Trophoblast cell (in vitro differentiated cells and primary cell): ENCODE results near the gene PCSK6.

Experiments
- DNase-seq, 2 donors: peaks; one replicate each; pipeline ENCODE4 v3.0.0-alpha.2; 2016
- H2AFZ ChIP-seq: 2 replicates; pipeline ENCODE4 v1.6.1; 2013; ENCODE audit warnings: low read length, moderate library complexity, mild to moderate bottlenecking; ENCODE audit not compliant: insufficient read depth, poor library complexity
- H2AK5ac ChIP-seq: 2 replicates; pipeline ENCODE4 v1.6.1; 2013; ENCODE audit warnings: mild to moderate bottlenecking, low read length
- H2BK120ac ChIP-seq: 2 replicates; pipeline ENCODE4 v1.6.1; 2013; ENCODE audit warnings: low read length, mild to moderate bottlenecking, moderate library complexity; ENCODE audit not compliant: insufficient read depth, poor library complexity
- H2BK12ac ChIP-seq: 2 replicates; pipeline ENCODE4 v1.6.1; 2013; ENCODE audit warnings: mild to moderate bottlenecking, low read length, moderate library complexity
- H2BK5ac ChIP-seq: 2 replicates; pipeline ENCODE4 v1.6.1; 2013; ENCODE audit warnings: low read length, low read depth, moderate library complexity, mild to moderate bottlenecking; ENCODE audit not compliant: poor library complexity
- H3K14ac ChIP-seq: 2 replicates; pipeline ENCODE4 v1.6.1; 2013; ENCODE audit warnings: mild to moderate bottlenecking, low read length
- H3K18ac ChIP-seq: 2 replicates; pipeline ENCODE4 v1.6.1; 2013; ENCODE audit warnings: mild to moderate bottlenecking, low read length
- H3K23ac ChIP-seq: 2 replicates; pipeline ENCODE4 v1.6.1; 2013; ENCODE audit warnings: low read length
- H3K27ac ChIP-seq: 2 replicates; pipeline ENCODE4 v1.5.1; 2013; ENCODE audit warnings: low read depth, mild to moderate bottlenecking, inconsistent platforms, low read length, moderate library complexity
- H3K27me3 ChIP-seq: 2 replicates; pipeline ENCODE4 v1.6.1; 2013; ENCODE audit warnings: inconsistent platforms, mild to moderate bottlenecking, low read length, moderate library complexity; ENCODE audit not compliant: insufficient read depth
- H3K36me3 ChIP-seq, 2 experiments: 1 replicate in 1 of 2; 2 replicates in 1 of 2; pipeline ENCODE4 v1.6.1; 2013; ENCODE audit warnings: low read length in 2 of 2, mild to moderate bottlenecking in 2 of 2, moderate library complexity in 1 of 2; ENCODE audit not compliant: insufficient read depth in 2 of 2, control insufficient read depth in 1 of 2
- H3K4ac ChIP-seq: 2 replicates; pipeline ENCODE4 v1.6.1; 2013; ENCODE audit warnings: low read depth, mild to moderate bottlenecking, low read length, moderate library complexity
- H3K4me1 ChIP-seq, 2 experiments: 1 replicate in 1 of 2; 2 replicates in 1 of 2; pipeline ENCODE4 v1.6.1; 2013; ENCODE audit warnings: low read length in 2 of 2, mild to moderate bottlenecking in 2 of 2, moderate library complexity in 1 of 2; ENCODE audit not compliant: insufficient read depth in 2 of 2, control insufficient read depth in 1 of 2
- H3K4me2 ChIP-seq: 2 replicates; pipeline ENCODE4 v1.6.1; 2013; ENCODE audit warnings: inconsistent platforms, mild to moderate bottlenecking, low read length, moderate library complexity
- H3K4me3 ChIP-seq: 2 replicates; pipeline ENCODE4 v1.5.1; 2013; ENCODE audit warnings: mild to moderate bottlenecking, low read depth, low read length, inconsistent platforms
- H3K79me1 ChIP-seq: one replicate; pipeline ENCODE4 v1.6.1; 2013; ENCODE audit warnings: low read length
- H3K79me2 ChIP-seq: 2 replicates; pipeline ENCODE4 v1.6.1; 2013; ENCODE audit warnings: low read length, mild to moderate bottlenecking; ENCODE audit not compliant: control insufficient read depth, insufficient read depth, poor library complexity
- H3K9ac ChIP-seq: 2 replicates; pipeline ENCODE4 v1.6.1; 2013; ENCODE audit warnings: mild to moderate bottlenecking, low read length
- H3K9me3 ChIP-seq: 2 replicates; pipeline ENCODE4 v1.6.1; 2013; ENCODE audit warnings: low read depth, mild to moderate bottlenecking, control low read depth, inconsistent platforms, low read length; ENCODE audit not compliant: insufficient read depth
- H4K12ac ChIP-seq: 2 replicates; pipeline ENCODE4 v1.6.1; 2013; ENCODE audit warnings: low read depth, mild to moderate bottlenecking, low read length, moderate library complexity
- H4K8ac ChIP-seq: 2 replicates; pipeline ENCODE4 v1.6.1; 2013; ENCODE audit warnings: low read depth, mild to moderate bottlenecking, low read length, moderate library complexity
- H4K91ac ChIP-seq: one replicate; pipeline ENCODE4 v1.6.1; 2013; ENCODE audit warnings: low read depth, mild to moderate bottlenecking, low read length, moderate library complexity
- WGBS: extraction: QIAGEN DNeasy Blood & Tissue Kit; methylation state at CpG from one replicate; pipeline ENCODE4 v1.1.7; 2013; ENCODE audit warnings: missing lambda C conversion rate; ENCODE audit not compliant: insufficient read length, insufficient coverage; ENCODE audit errors: extremely low coverage; 5-methylcytosine and 5-hydroxymethylcytosine counted together

Gene PCSK6

GRCh38 chr15:101264011-101264410 lies 225.5 kb downstream of the PCSK6 start:
- Histone ChIP-seq H3K79me2 (no peaks in the 10 kb centered on the region), H3K36me3 (peaks cover 3 to 4% of the 10 kb centered on the region in 2 experiments)

GRCh38 chr15:101262551-101262950 lies 227.0 kb downstream of the PCSK6 start:
- Histone ChIP-seq H3K4me2 (no peak overlapping the region), H3K18ac (no peak overlapping the region), H2BK12ac (no peak overlapping the region), H3K14ac (no peak overlapping the region), H3K9ac (no peak overlapping the region), H3K4ac (no peak overlapping the region), H2BK5ac (no peak overlapping the region), H3K4me3 (no peak overlapping the region), H4K12ac (no peak overlapping the region), H3K36me3 (no peaks in the 10 kb centered on the region), H4K91ac (no peak overlapping the region), H3K27me3 (no peaks in the 10 kb centered on the region), H2BK120ac (no peak overlapping the region), H4K8ac (no peak overlapping the region), H3K23ac (no peak overlapping the region), H3K9me3 (no peaks in the 10 kb centered on the region), H2AK5ac (no peak overlapping the region), H3K27ac (no peak overlapping the region), H3K79me1 (no peaks in the 10 kb centered on the region), H3K4me1 (no peaks in the 10 kb centered on the region), H2AFZ (no peak overlapping the region), H3K79me2 (no peaks in the 10 kb centered on the region)
- WGBS: no CpG with 5 or more reads among the region's 4 CpGs
- peak in 1 of 2 donors; percentile 84 for DNase-seq

More at GRCh38 chr15:101264011-101264410, 225.5 kb downstream of the PCSK6 start:
- H3K4me3 ChIP-seq: no peak overlapping the region
- H3K4ac ChIP-seq: no peak overlapping the region
- no peak overlapping the region for H3K27ac ChIP-seq
- no peak overlapping the region for H2BK5ac ChIP-seq
- no peaks in the 10 kb centered on the region for H3K9me3 ChIP-seq
- no peaks in the 10 kb centered on the region for H3K79me1 ChIP-seq
- no peak overlapping the region for H4K8ac ChIP-seq
- H2AFZ ChIP-seq: no peak overlapping the region
- H3K9ac ChIP-seq: no peak overlapping the region
- H4K91ac ChIP-seq: no peak overlapping the region
- H3K14ac ChIP-seq: no peak overlapping the region
- no peak overlapping the region for H2BK120ac ChIP-seq
- no peak overlapping the region for H3K18ac ChIP-seq
- H2AK5ac ChIP-seq: no peak overlapping the region
- no CpG with 5 or more reads among the region's 4 CpGs for WGBS
- H4K12ac ChIP-seq: no peak overlapping the region
- no peak for DNase-seq
- H3K4me1 ChIP-seq: no peaks in the 10 kb centered on the region
- H3K23ac ChIP-seq: no peak overlapping the region
- H3K4me2 ChIP-seq: no peak overlapping the region
- no peaks in the 10 kb centered on the region for H3K27me3 ChIP-seq
- H2BK12ac ChIP-seq: no peak overlapping the region

GRCh38 chr15:101258238-101259144 lies 231.0 kb downstream of the PCSK6 start:
- Histone ChIP-seq H3K18ac (no peak overlapping the region), H3K4me1 (no peaks in the 10 kb centered on the region), H3K14ac (no peak overlapping the region), H2AK5ac (no peak overlapping the region), H4K8ac (no peak overlapping the region), H3K4me3 (no peak overlapping the region), H3K4me2 (no peak overlapping the region), H2AFZ (peak overlapping the region; percentile 73), H3K27me3 (no peaks in the 10 kb centered on the region), H3K36me3 (no peaks in the 10 kb centered on the region), H3K27ac (no peak overlapping the region), H4K12ac (no peak overlapping the region), H2BK5ac (no peak overlapping the region), H3K79me2 (no peaks in the 10 kb centered on the region), H2BK12ac (no peak overlapping the region), H3K9ac (peak overlapping the region; percentile 60), H3K9me3 (no peaks in the 10 kb centered on the region), H3K4ac (no peak overlapping the region), H3K23ac (no peak overlapping the region), H2BK120ac (no peak overlapping the region), H4K91ac (no peak overlapping the region), H3K79me1 (no peaks in the 10 kb centered on the region)
- WGBS: no CpG with 5 or more reads among the region's 11 CpGs
- DNase-seq: peak; percentile 58 to 86

GRCh38 chr15:101256757-101257156 lies 232.8 kb downstream of the PCSK6 start:
- Histone ChIP-seq H3K4me3 (no peak overlapping the region), H3K79me1 (peaks cover 3% of the 10 kb centered on the region), H3K4ac (no peak overlapping the region), H3K36me3 (no peaks in the 10 kb centered on the region), H3K27me3 (no peaks in the 10 kb centered on the region), H3K18ac (no peak overlapping the region), H4K91ac (no peak overlapping the region), H2BK120ac (no peak overlapping the region), H2BK5ac (no peak overlapping the region), H4K12ac (no peak overlapping the region), H3K27ac (no peak overlapping the region), H3K79me2 (peaks cover 3% of the 10 kb centered on the region), H3K23ac (no peak overlapping the region), H4K8ac (no peak overlapping the region), H2AK5ac (no peak overlapping the region), H3K9ac (no peak overlapping the region), H2AFZ (no peak overlapping the region), H3K9me3 (no peaks in the 10 kb centered on the region), H3K4me1 (no peaks in the 10 kb centered on the region), H3K14ac (no peak overlapping the region), H2BK12ac (no peak overlapping the region), H3K4me2 (no peak overlapping the region)
- no peak for DNase-seq
- no CpG with 5 or more reads among the region's 6 CpGs for WGBS
